Neuronal stem cell (in vitro differentiated cells): ENCODE data around the gene SRGN.

Source experiments
- DNase-seq: peaks from one replicate; pipeline ENCODE4 v3.0.0-alpha.2; 2013; ENCODE audit warnings: low spot score
- H2AFZ ChIP-seq: one replicate; pipeline ENCODE4 v1.6.1; 2013; ENCODE audit warnings: mild to moderate bottlenecking, low read length, inconsistent platforms
- H2AK5ac ChIP-seq: 2 replicates; pipeline ENCODE4 v1.6.1; 2013; ENCODE audit warnings: low read depth, mild to moderate bottlenecking, inconsistent platforms, low read length, moderate library complexity, mixed read lengths
- H2BK120ac ChIP-seq: 2 replicates; pipeline ENCODE4 v1.6.1; 2013; ENCODE audit warnings: low read depth, mild to moderate bottlenecking, inconsistent platforms, low read length, moderate library complexity, mixed read lengths
- H2BK12ac ChIP-seq: one replicate; pipeline ENCODE4 v1.6.1; 2013; ENCODE audit warnings: low read length, inconsistent platforms
- H2BK15ac ChIP-seq: 2 replicates; pipeline ENCODE4 v1.6.1; 2013; ENCODE audit warnings: mild to moderate bottlenecking, low read length, inconsistent platforms, mixed read lengths
- H2BK5ac ChIP-seq: one replicate; pipeline ENCODE4 v1.6.1; 2013; ENCODE audit warnings: inconsistent platforms, mild to moderate bottlenecking, low read length, moderate library complexity
- H3K14ac ChIP-seq: one replicate; pipeline ENCODE4 v1.6.1; 2013; ENCODE audit warnings: low read length, inconsistent platforms
- H3K18ac ChIP-seq: 2 replicates; pipeline ENCODE4 v1.6.1; 2013; ENCODE audit warnings: low read length, inconsistent platforms
- H3K23ac ChIP-seq: 2 replicates; pipeline ENCODE4 v1.6.1; 2013; ENCODE audit warnings: low read depth, mild to moderate bottlenecking, mixed read lengths, low read length, inconsistent platforms; ENCODE audit not compliant: poor library complexity
- H3K27ac ChIP-seq: replicated peaks from 3 replicates; pipeline ENCODE4 v1.5.1; 2013; ENCODE audit warnings: low read length, inconsistent platforms
- H3K27me3 ChIP-seq, 3 experiments: 2 replicates each; pipeline ENCODE4 v1.6.1; 2013; ENCODE audit warnings: low read length in 3 of 3, mild to moderate bottlenecking in 2 of 3, inconsistent platforms in 1 of 3, low read depth in 1 of 3, mixed read lengths in 1 of 3, moderate library complexity in 1 of 3; ENCODE audit not compliant: control insufficient read depth in 3 of 3, insufficient read depth in 3 of 3
- H3K36me3 ChIP-seq, 2 donors: replicated peaks in 1 of 2; 2 replicates each; pipeline ENCODE4 v1.6.1; 2013; ENCODE audit warnings: low read length in 2 of 2; ENCODE audit not compliant: control insufficient read depth in 2 of 2, insufficient read depth in 2 of 2
- H3K4ac ChIP-seq: 2 replicates; pipeline ENCODE4 v1.6.1; 2013; ENCODE audit warnings: inconsistent platforms, mild to moderate bottlenecking, low read length, moderate library complexity
- H3K4me1 ChIP-seq, 2 donors: 1 replicate in 1 of 2; 2 replicates in 1 of 2; pipeline ENCODE4 v1.6.1; 2013; ENCODE audit warnings: low read length in 2 of 2, low read depth in 1 of 2; ENCODE audit not compliant: control insufficient read depth in 2 of 2, insufficient read depth in 1 of 2
- H3K4me2 ChIP-seq: one replicate; pipeline ENCODE4 v1.6.1; 2013; ENCODE audit warnings: mild to moderate bottlenecking, low read length, inconsistent platforms; ENCODE audit not compliant: insufficient read depth, poor library complexity, severe bottlenecking
- H3K4me3 ChIP-seq, 2 donors: 2 replicates each; pipeline ENCODE4 v1.5.1; 2013; ENCODE audit warnings: low read length in 2 of 2, mild to moderate bottlenecking in 2 of 2, inconsistent platforms in 1 of 2, moderate library complexity in 1 of 2
- H3K79me1 ChIP-seq: one replicate; pipeline ENCODE4 v1.6.1; 2013; ENCODE audit warnings: low read depth, mild to moderate bottlenecking, inconsistent platforms, low read length, moderate library complexity
- H3K9ac ChIP-seq: one replicate; pipeline ENCODE4 v1.6.1; 2013; ENCODE audit warnings: mild to moderate bottlenecking, low read depth, low read length, inconsistent platforms; ENCODE audit not compliant: poor library complexity
- H3K9me3 ChIP-seq, 2 donors: replicated peaks in 1 of 2; 2 replicates each; pipeline versions ENCODE3 to v1.6.1; 2013; ENCODE audit warnings: low read length in 2 of 2, mild to moderate bottlenecking in 2 of 2, inconsistent platforms in 1 of 2, low read depth in 1 of 2, mixed read lengths in 1 of 2, moderate library complexity in 1 of 2; ENCODE audit not compliant: control insufficient read depth in 2 of 2, insufficient read depth in 1 of 2
- H4K8ac ChIP-seq: one replicate; pipeline ENCODE4 v1.6.1; 2013; ENCODE audit warnings: low read depth, mild to moderate bottlenecking, inconsistent platforms, low read length, moderate library complexity
- H4K91ac ChIP-seq: one replicate; pipeline ENCODE4 v1.6.1; 2013; ENCODE audit warnings: low read length, low read depth, mild to moderate bottlenecking, inconsistent platforms; ENCODE audit not compliant: poor library complexity
- WGBS, 2 donors: extraction: QIAGEN DNeasy Blood & Tissue Kit; methylation state at CpG; one replicate each; pipeline ENCODE4 v1.1.7; 2013; ENCODE audit warnings: missing lambda C conversion rate in 2 of 2, mixed read lengths in 1 of 2; ENCODE audit not compliant: insufficient read length in 2 of 2, insufficient replicate concordance in 1 of 2; ENCODE audit errors: extremely low coverage in 2 of 2; 5-methylcytosine and 5-hydroxymethylcytosine counted together

SRGN gene

GRCh38 chr10:69088801-69089501 is 1.0 kb downstream of the SRGN start:
- H3K4me2 ChIP-seq = no peak overlapping the region
- no peak overlapping the region for H4K91ac ChIP-seq
- no peaks in the 10 kb centered on the region for H3K9me3 ChIP-seq
- no peak overlapping the region for H3K4me3 ChIP-seq
- no CpG with 5 or more reads among the region's 10 CpGs for WGBS, 2 donors
- H3K4me1 ChIP-seq = peaks cover 4 to 5% of the 10 kb centered on the region in 2 donors
- H3K27me3 ChIP-seq = no peaks in the 10 kb centered on the region
- no peak overlapping the region for H3K4ac ChIP-seq
- no peak overlapping the region for H3K23ac ChIP-seq
- no peak overlapping the region for H3K18ac ChIP-seq
- H2AK5ac ChIP-seq = no peak overlapping the region
- no peak overlapping the region for H4K8ac ChIP-seq
- no peaks in the 10 kb centered on the region for H3K36me3 ChIP-seq
- no peaks in the 10 kb centered on the region for H3K79me1 ChIP-seq
- no peak overlapping the region for H3K9ac ChIP-seq
- DNase-seq = no peak
- no peak overlapping the region for H3K14ac ChIP-seq
- no peak overlapping the region for H2BK120ac ChIP-seq
- H2AFZ ChIP-seq = no peak overlapping the region
- H2BK12ac ChIP-seq = no peak overlapping the region
- no peak overlapping the region for H3K27ac ChIP-seq
- H2BK5ac ChIP-seq = no peak overlapping the region
- H2BK15ac ChIP-seq = no peak overlapping the region

- no peak overlapping the region for H3K4me3 ChIP-seq
- no peak overlapping the region for H2AK5ac ChIP-seq
- no peaks in the 10 kb centered on the region for H3K79me1 ChIP-seq
- no peak overlapping the region for H2BK12ac ChIP-seq
- no peak overlapping the region for H3K27ac ChIP-seq
- no peak overlapping the region for H3K14ac ChIP-seq
- no peak overlapping the region for H3K4ac ChIP-seq
- H3K9me3 ChIP-seq = no peaks in the 10 kb centered on the region
- H3K36me3 ChIP-seq = no peaks in the 10 kb centered on the region
- no peak overlapping the region for H3K9ac ChIP-seq
- H3K18ac ChIP-seq = no peak overlapping the region
- H2BK120ac ChIP-seq = no peak overlapping the region
- H3K4me1 ChIP-seq = peaks cover 4 to 5% of the 10 kb centered on the region in 2 donors
- no peaks in the 10 kb centered on the region for H3K27me3 ChIP-seq
- no peak overlapping the region for H2AFZ ChIP-seq
- no CpG with 5 or more reads among the region's 16 CpGs for WGBS, 2 donors
- H3K23ac ChIP-seq = no peak overlapping the region
- no peak overlapping the region for H4K8ac ChIP-seq
- H2BK5ac ChIP-seq = no peak overlapping the region
- H2BK15ac ChIP-seq = no peak overlapping the region
- no peak overlapping the region for H4K91ac ChIP-seq
- no peak for DNase-seq
- H3K4me2 ChIP-seq = no peak overlapping the region
These were observed 2.0 kb downstream of the SRGN start for GRCh38 chr10:69089638-69090599.

GRCh38 chr10:69090685-69091084 is 2.8 kb downstream of the SRGN start:
- no peaks in the 10 kb centered on the region for H3K79me1 ChIP-seq
- H3K18ac ChIP-seq = no peak overlapping the region
- no peak overlapping the region for H2AK5ac ChIP-seq
- no peak overlapping the region for H3K4ac ChIP-seq
- H4K91ac ChIP-seq = no peak overlapping the region
- no peak overlapping the region for H2BK15ac ChIP-seq
- H3K36me3 ChIP-seq = no peaks in the 10 kb centered on the region
- H2BK5ac ChIP-seq = no peak overlapping the region
- H3K9me3 ChIP-seq = no peaks in the 10 kb centered on the region
- no peak overlapping the region for H3K14ac ChIP-seq
- H3K27me3 ChIP-seq = no peaks in the 10 kb centered on the region
- no peak overlapping the region for H4K8ac ChIP-seq
- no peak overlapping the region for H2BK12ac ChIP-seq
- no peak overlapping the region for H2AFZ ChIP-seq
- no peak overlapping the region for H3K4me2 ChIP-seq
- H3K9ac ChIP-seq = no peak overlapping the region
- H3K4me3 ChIP-seq = no peak overlapping the region
- peaks cover 3 to 4% of the 10 kb centered on the region in 2 donors for H3K4me1 ChIP-seq
- no peak for DNase-seq
- H2BK120ac ChIP-seq = no peak overlapping the region
- H3K27ac ChIP-seq = no peak overlapping the region
- no peak overlapping the region for H3K23ac ChIP-seq
- WGBS, 2 donors = no CpG with 5 or more reads among the region's 1 CpG

- Histone ChIP-seq H3K9me3 (no peaks in the 10 kb centered on the region), H2AFZ (no peak overlapping the region), H2BK5ac (no peak overlapping the region), H3K23ac (no peak overlapping the region), H2BK12ac (no peak overlapping the region), H3K4me2 (no peak overlapping the region), H3K4ac (no peak overlapping the region), H3K27ac (no peak overlapping the region), H2BK120ac (no peak overlapping the region), H4K8ac (no peak overlapping the region), H3K4me3 (no peak overlapping the region), H4K91ac (no peak overlapping the region), H3K36me3 (no peaks in the 10 kb centered on the region), H2AK5ac (no peak overlapping the region), H3K14ac (no peak overlapping the region), H2BK15ac (no peak overlapping the region), H3K79me1 (no peaks in the 10 kb centered on the region), H3K18ac (no peak overlapping the region), H3K4me1 (peaks cover under 1% of the 10 kb centered on the region in 2 donors), H3K9ac (no peak overlapping the region), H3K27me3 (no peaks in the 10 kb centered on the region)
- no CpG with 5 or more reads among the region's 8 CpGs for WGBS, 2 donors
- DNase-seq = no peak
These were observed 3.3 kb downstream of the SRGN start for GRCh38 chr10:69091143-69091651.
